K562 (cell line): ENCODE data around the gene RALA. TPM values are rescaled to one million over a fixed set of nuclear protein-coding genes. Genes with fewer than 3 reads are reported as not detected.

ENCODE experiments used
- ATAC-seq: fragments of 200-7000 bp; cut with Tn5 transposase; 3 replicates; pipeline ENCODE4 v1.9.1; 2020; ENCODE audit warnings: moderate library complexity
- BruUV-seq: library from RNA; stranded (reverse); fragments of 400-500 nt; replicated peaks from 2 replicates; lab custom pipeline; 2021; lab: Mats Ljungman, UMichigan
- CTCF ChIA-PET: fragments of 300-600 bp; formaldehyde crosslinking; extraction: SDS; loops from one replicate; lab custom pipeline; 2021; ENCODE audit warnings: low intra/inter-chr PET ratio; lab: Yijun Ruan, JAX
- POLR2A ChIA-PET: fragments of 300-600, 350-650 bp; sonication (Branson Sonifier 250); formaldehyde crosslinking; extraction: SDS; loops from one replicate; lab custom pipeline; 2021; ENCODE audit warnings: antibody characterized with exemption, inconsistent platforms; lab: Yijun Ruan, JAX
- DNase-seq, 4 experiments: peaks; one replicate each; pipeline versions ENCODE4 v3.0.0 to v3.0.0-alpha.2; 2011 to 2018; ENCODE audit warnings: low spot score in 3 of 4, mixed read lengths in 3 of 4; ENCODE audit errors: extremely low read depth in 1 of 4
- FAIRE-seq: peaks from 2 replicates; lab custom pipeline; 2011; peaks lifted over from hg19 to GRCh38; lab: Jason Lieb, UNC
- H2AFZ ChIP-seq: 2 replicates; pipeline ENCODE4 v1.6.0; 2011; ENCODE audit warnings: low read depth, low read length, control low read depth, inconsistent platforms
- H3K27ac ChIP-seq: fragments of 200-600 bp; 3 replicates; pipeline ENCODE4 v1.8.0; 2011; ENCODE audit warnings: low read depth, mild to moderate bottlenecking, control low read depth, inconsistent platforms, low read length, moderate library complexity, mixed read lengths; ENCODE audit errors: extremely low read depth
- H3K27me3 ChIP-seq, 2 experiments: fragments of 300-600 bp in 1 of 2; 2 replicates in 1 of 2; 3 replicates in 1 of 2; pipeline versions ENCODE4 v1.6.0 to v1.8.0; 2011; ENCODE audit warnings: inconsistent platforms in 2 of 2, low read length in 2 of 2, mild to moderate bottlenecking in 1 of 2, mixed read lengths in 1 of 2, moderate library complexity in 1 of 2; ENCODE audit not compliant: control insufficient read depth in 2 of 2, insufficient read depth in 2 of 2
- H3K36me3 ChIP-seq: fragments of 300-600 bp; 3 replicates; pipeline ENCODE4 v1.8.0; 2011; ENCODE audit warnings: mild to moderate bottlenecking, low read length, inconsistent platforms; ENCODE audit not compliant: control insufficient read depth, insufficient read depth
- H3K4me1 ChIP-seq, 2 experiments: fragments of 200-600 bp in 1 of 2; replicated peaks in 1 of 2; 2 replicates in 1 of 2; 3 replicates in 1 of 2; pipeline versions ENCODE4 v1.5.1 to v1.8.0; 2011; ENCODE audit warnings: inconsistent platforms in 2 of 2, low read length in 2 of 2, mild to moderate bottlenecking in 1 of 2, mixed read lengths in 1 of 2, moderate library complexity in 1 of 2; ENCODE audit not compliant: control insufficient read depth in 2 of 2, insufficient read depth in 2 of 2
- H3K4me2 ChIP-seq: 2 replicates; pipeline ENCODE4 v1.6.1; 2011; ENCODE audit warnings: low read length, control low read depth, inconsistent platforms, mixed read lengths; ENCODE audit not compliant: insufficient read depth
- H3K4me3 ChIP-seq: fragments of 200-600 bp; sonication (generic), shearing (Covaris generic); 2 replicates; pipeline ENCODE4 v1.5.1; 2016; ENCODE audit warnings: control low read depth, inconsistent platforms
- H3K79me2 ChIP-seq: fragments of 200-600 bp; 3 replicates; pipeline ENCODE4 v1.8.0; 2011; ENCODE audit warnings: low read length, inconsistent platforms; ENCODE audit not compliant: control insufficient read depth, insufficient read depth
- H3K9ac ChIP-seq, 2 experiments: 2 replicates each; pipeline versions ENCODE4 v1.6.0 to v1.6.1; 2011; ENCODE audit warnings: low read depth in 2 of 2, low read length in 2 of 2, control low read depth in 1 of 2, inconsistent platforms in 1 of 2, mild to moderate bottlenecking in 1 of 2, mixed read lengths in 1 of 2; ENCODE audit not compliant: insufficient read depth in 1 of 2
- H3K9me1 ChIP-seq: one replicate; pipeline ENCODE4 v1.6.0; 2011; ENCODE audit warnings: inconsistent platforms, mild to moderate bottlenecking, low read length, moderate library complexity; ENCODE audit not compliant: control insufficient read depth, insufficient read depth
- H3K9me3 ChIP-seq: replicated peaks from 2 replicates; pipeline ENCODE4 v1.5.1; 2011; ENCODE audit warnings: low read depth, low read length, inconsistent platforms; ENCODE audit not compliant: control insufficient read depth, insufficient read depth
- H4K20me1 ChIP-seq: replicated peaks from 2 replicates; pipeline ENCODE4 v1.6.1; 2011; ENCODE audit warnings: low read length, inconsistent platforms, mixed read lengths; ENCODE audit not compliant: control insufficient read depth, insufficient read depth
- ILF3 ChIP-seq: fragments of 450-650 bp; IDR thresholded peaks from 2 replicates; pipeline ENCODE4 v1.6.1; 2018; ENCODE audit warnings: antibody characterized with exemption, mild to moderate bottlenecking, moderate library complexity, borderline replicate concordance
- NCOA1 ChIP-seq: fragments of 450-650 bp; IDR thresholded peaks from 2 replicates; pipeline ENCODE4 v1.6.1; 2016; ENCODE audit warnings: low read depth
- NR2C1 ChIP-seq, 2 experiments: fragments of 450-650 bp; IDR thresholded peaks; 2 replicates each; pipeline ENCODE4 v1.6.1; 2017; ENCODE audit warnings: mild to moderate bottlenecking in 2 of 2, antibody characterized with exemption in 1 of 2, inconsistent platforms in 1 of 2, missing compliant biosample characterization in 1 of 2, missing genetic modification characterization in 1 of 2
- TARDBP ChIP-seq: fragments of 450-650 bp; IDR thresholded peaks from 2 replicates; pipeline ENCODE4 v1.6.1; 2016
- ZNF384 ChIP-seq: IDR thresholded peaks from 2 replicates; pipeline ENCODE4 v1.6.1; 2012; ENCODE audit warnings: low read depth, low read length, improper control_type of control experiment
- ZNF407 ChIP-seq: fragments of 450-650 bp; IDR thresholded peaks from 2 replicates; pipeline ENCODE4 v1.6.1; 2016; ENCODE audit warnings: low read depth
- ZNF561 ChIP-seq: fragments of 450-650 bp; formaldehyde crosslinking; conservative IDR thresholded peaks from 2 replicates; pipeline ENCODE4 v1.4.0; 2020; ENCODE audit warnings: mild to moderate bottlenecking, moderate library complexity
- ZNF707 ChIP-seq: fragments of 250-450 bp; sonication (Bioruptor Pico); conservative IDR thresholded peaks from 2 replicates; pipeline ENCODE4 v1.8.0; 2022; ENCODE audit warnings: inconsistent platforms, mild to moderate bottlenecking, moderate library complexity
- ZNF77 ChIP-seq: fragments of 250-450 bp; sonication (Bioruptor Pico); IDR thresholded peaks from 2 replicates; pipeline ENCODE4 v1.5.0; 2020
- WGBS: fragments of 100-300 bp; shearing (Covaris generic); methylation state at CpG from one replicate; pipeline ENCODE4 v1.1.6; 2016; ENCODE audit warnings: low coverage, mixed read lengths; ENCODE audit not compliant: insufficient coverage; ENCODE audit errors: missing lambda C conversion rate; 5-methylcytosine and 5-hydroxymethylcytosine counted together
- in situ Hi-C: fragments of 300-500 bp; cut with MboI; formaldehyde crosslinking; loops from 4 replicates; pipeline ENCODE4 v1.15.0; 2018; ENCODE audit warnings: inconsistent platforms, mixed read lengths
- intact Hi-C: fragments of 100-400 bp; cut with micrococcal nuclease; formaldehyde crosslinking; loops from 2 replicates; pipeline ENCODE4 v1.14.2; 2022
- polyA plus RNA-seq, 8 experiments: library from polyadenylated mRNA; depleted of rRNA in 4 of 8; stranded (reverse) in 5 of 8; unstranded in 3 of 8; fragments of >200 nt; fragmentation: Nextera tagmentation in 2 of 8; fragmentation: Illumina TruSeq in 1 of 8; extraction: Ambion mirVana in 2 of 8; extraction: Trizol in 1 of 8; gene quantifications; 2 replicates each; pipeline versions ENCODE4 v1.2.1 to v1.2.3, GENCODE V29; 2011 to 2014; ENCODE audit warnings: inconsistent platforms in 1 of 8, missing spikeins in 1 of 8
- total RNA-seq, 7 experiments: library from RNA; depleted of rRNA in 6 of 7; stranded (reverse); fragments of >200 nt in 6 of 7; fragmentation: Illumina TruSeq in 2 of 7; extraction: Trizol in 2 of 7; gene quantifications; 2 replicates each; pipeline versions ENCODE4 v1.2.1 to v1.2.3, GENCODE V29; 2011 to 2021; ENCODE audit warnings: low replicate concordance in 1 of 7
- TF ChIP-seq, protein P1 (sequence below): sonication (generic); formaldehyde crosslinking; IDR thresholded peaks from 2 replicates; pipeline ENCODE4 v1.8.0; 2022; ENCODE audit warnings: missing genetic modification reagents, mild to moderate bottlenecking, borderline replicate concordance
- TF ChIP-seq, protein P2 (sequence below): fragments of 450-650 bp; formaldehyde crosslinking; IDR thresholded peaks from 2 replicates; pipeline ENCODE4 v1.4.0; 2022; ENCODE audit warnings: missing genetic modification characterization
- TF ChIP-seq, protein P3 (sequence below): sonication (generic); formaldehyde crosslinking; IDR thresholded peaks from 2 replicates; pipeline ENCODE4 v1.9.0; 2022; ENCODE audit warnings: mild to moderate bottlenecking, missing genetic modification reagents

RALA gene
- total and polyA plus RNA-seq, 9 of the 15 experiments (the other 6 are each of a cell fraction or from before 2014, with no cell fraction given) = 7.2 to 28.0 (median 25.7) TPM

- ChIA-PET POLR2A (interaction anchor here (0.5 kb wide), 1 partner anchor 79 kb away, joined by 3 read pairs; no protein-coding TSS in a partner anchor), CTCF (no interaction called here)
- peaks cover 0 to 15% of the 10 kb centered on the region in 2 experiments; a peak in 2 of 5 replicates for H3K4me1 ChIP-seq
- H3K27ac ChIP-seq = no peak overlapping the region
- ATAC-seq = no peak
- H4K20me1 ChIP-seq = no peaks in the 10 kb centered on the region; the same call in 1 of the 2 replicates
- intact Hi-C loops (no loop called here), in situ Hi-C loops (no loop called here)
- H3K4me2 ChIP-seq = no peak overlapping the region
- FAIRE-seq = no peak
- no peak overlapping the region for H3K9ac ChIP-seq
- DNase-seq = no peak
- no peaks in the 10 kb centered on the region for H3K9me3 ChIP-seq
- peaks cover 55% of the 10 kb centered on the region for H3K79me2 ChIP-seq
- no peaks in the 10 kb centered on the region for H3K9me1 ChIP-seq
- no peak overlapping the region for H3K4me3 ChIP-seq
- no peaks in the 10 kb centered on the region for H3K27me3 ChIP-seq
- no peak overlapping the region for H2AFZ ChIP-seq
- 85% methylated on average over 1 of the region's 1 CpG for WGBS
- no TSS peak for BruUV-seq
- no peaks in the 10 kb centered on the region; the same call in 1 of the 3 replicates for H3K36me3 ChIP-seq
- TF ChIP-seq ZNF407 = no peak
- no peak for TF ChIP-seq ZNF561
- no peak for TF ChIP-seq ZNF384
- TF ChIP-seq ILF3 = no peak
- no peak for TF ChIP-seq TARDBP
- TF ChIP-seq, protein P1, sequence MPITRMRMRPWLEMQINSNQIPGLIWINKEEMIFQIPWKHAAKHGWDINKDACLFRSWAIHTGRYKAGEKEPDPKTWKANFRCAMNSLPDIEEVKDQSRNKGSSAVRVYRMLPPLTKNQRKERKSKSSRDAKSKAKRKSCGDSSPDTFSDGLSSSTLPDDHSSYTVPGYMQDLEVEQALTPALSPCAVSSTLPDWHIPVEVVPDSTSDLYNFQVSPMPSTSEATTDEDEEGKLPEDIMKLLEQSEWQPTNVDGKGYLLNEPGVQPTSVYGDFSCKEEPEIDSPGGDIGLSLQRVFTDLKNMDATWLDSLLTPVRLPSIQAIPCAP = no peak
- no peak for TF ChIP-seq ZNF77 (CRISPR knock-in tag)
- TF ChIP-seq, protein P2, sequence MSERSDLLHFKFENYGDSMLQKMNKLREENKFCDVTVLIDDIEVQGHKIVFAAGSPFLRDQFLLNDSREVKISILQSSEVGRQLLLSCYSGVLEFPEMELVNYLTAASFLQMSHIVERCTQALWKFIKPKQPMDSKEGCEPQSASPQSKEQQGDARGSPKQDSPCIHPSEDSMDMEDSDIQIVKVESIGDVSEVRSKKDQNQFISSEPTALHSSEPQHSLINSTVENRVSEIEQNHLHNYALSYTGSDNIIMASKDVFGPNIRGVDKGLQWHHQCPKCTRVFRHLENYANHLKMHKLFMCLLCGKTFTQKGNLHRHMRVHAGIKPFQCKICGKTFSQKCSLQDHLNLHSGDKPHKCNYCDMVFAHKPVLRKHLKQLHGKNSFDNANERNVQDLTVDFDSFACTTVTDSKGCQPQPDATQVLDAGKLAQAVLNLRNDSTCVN (CRISPR knock-in tag) = no peak
- TF ChIP-seq, protein P3, sequence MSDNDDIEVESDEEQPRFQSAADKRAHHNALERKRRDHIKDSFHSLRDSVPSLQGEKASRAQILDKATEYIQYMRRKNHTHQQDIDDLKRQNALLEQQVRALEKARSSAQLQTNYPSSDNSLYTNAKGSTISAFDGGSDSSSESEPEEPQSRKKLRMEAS = no peak
- no peak for TF ChIP-seq NR2C1 (IDR thresholded peaks at IDR 0.05)
- no peak for TF ChIP-seq NR2C1 (tag; IDR thresholded peaks at IDR 0.05)
- TF ChIP-seq ZNF707 (CRISPR knock-in tag) = no peak
- no peak for TF ChIP-seq NCOA1
Observed at GRCh38 chr7:39644170-39644569, 20.8 kb downstream of the RALA start.
